Measurements from ENCODE around the gene ALPP. TPM values are rescaled to one million over a fixed set of nuclear protein-coding genes. Genes with fewer than 3 reads are reported as not detected.
"Not testable (repeated sequence)": the region's sequence is repeated elsewhere in the genome, so short reads cannot be mapped to it uniquely, and the experiment has no call there.

ALPP gene
- total and polyA plus RNA-seq, 2 of the 13 experiments (the other 11 are each of a cell fraction or from before 2014, with no cell fraction given): not detected

DNA sequence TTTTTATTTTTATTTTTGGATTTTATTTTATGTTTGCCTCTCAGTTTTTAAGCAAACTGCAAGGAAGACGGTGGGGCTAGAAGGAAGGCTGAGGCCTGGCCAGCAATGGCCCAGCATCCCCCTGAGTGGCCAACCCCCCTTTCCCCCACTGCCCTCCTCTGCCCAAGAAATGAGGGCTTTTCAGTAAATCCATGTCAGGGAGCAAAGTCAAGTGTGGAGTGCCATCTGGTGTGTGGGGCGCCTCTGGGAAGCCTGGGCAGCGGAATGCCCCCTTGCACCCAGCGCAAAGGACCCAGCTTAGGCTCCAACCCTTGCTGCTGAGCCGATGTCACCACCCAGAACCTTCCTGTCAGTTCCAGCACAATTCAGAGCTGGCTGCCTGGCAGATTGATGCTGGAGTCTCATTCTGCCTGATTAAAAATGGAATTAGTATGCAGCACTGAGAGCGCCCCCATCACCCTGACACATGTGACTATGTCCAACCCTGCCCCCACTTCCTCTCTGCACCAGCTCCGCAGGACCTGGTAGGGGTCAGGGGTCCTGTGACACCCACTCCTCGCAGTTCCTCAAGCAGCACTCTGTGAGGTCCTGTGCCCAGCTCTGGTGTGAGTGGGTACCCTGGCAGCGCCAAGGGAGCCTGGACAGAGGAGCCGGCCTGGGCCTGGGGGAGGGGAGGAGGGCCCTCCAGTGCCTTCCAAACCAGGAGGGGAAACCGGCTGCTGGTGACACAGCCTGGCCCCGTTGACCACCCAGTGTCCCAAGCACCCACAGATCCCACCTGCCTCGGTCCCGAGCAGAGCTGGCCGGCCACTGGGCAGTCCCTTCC, 9.2 kb upstream of the ALPP start:
- H3K27ac ChIP-seq (ENCODE audit: extremely low read length, insufficient read depth, low read length): no peak overlapping the region
- H3K9ac ChIP-seq (ENCODE audit: insufficient read depth, low read depth, low read length): no peak overlapping the region
- peaks cover 0 to 37% of the 10 kb centered on the region in 2 experiments; a peak in 3 of 5 replicates for H3K27me3 ChIP-seq (ENCODE audit: control insufficient read depth in 1 of 2, insufficient read depth in 2 of 2, low read length in 2 of 2)
- FAIRE-seq: no peak
- WGBS (ENCODE audit: low lambda C conversion rate): 47% methylated on average over 9 of the region's 15 CpGs
- no peak for ATAC-seq
- H3K4me1 ChIP-seq (ENCODE audit: insufficient read depth, low read length): peaks cover 33% of the 10 kb centered on the region
- ChIA-PET POLR2A (no interaction called here), CTCF (ENCODE audit: low intra/inter-chr PET ratio, low total read pairs) (no interaction called here)
- BruUV-seq (replicated peaks): no TSS peak
- H3K79me2 ChIP-seq (ENCODE audit: insufficient read depth, low read length): no peaks in the 10 kb centered on the region
- no peak for DNase-seq (ENCODE audit: low spot score)
- H3K4me3 ChIP-seq (replicated peaks in 1 of 3; ENCODE audit: insufficient read depth in 1 of 3, low read depth in 2 of 3, low read length in 3 of 3): no peak overlapping the region
- no peak overlapping the region for H3K4me2 ChIP-seq (ENCODE audit: low read depth, low read length)
- H3K36me3 ChIP-seq (replicated peaks in 1 of 2; ENCODE audit: control insufficient read depth in 1 of 2, insufficient read depth in 2 of 2, low read length in 2 of 2): no peaks in the 10 kb centered on the region
- TF ChIP-seq HNRNPLL (IDR thresholded peaks at IDR 0.05; ENCODE audit: low read depth, low read length, poor library complexity, severe bottlenecking) (peak; percentile 4), ZNF234 (CRISPR knock-in tag; conservative IDR thresholded peaks at IDR 0.05) (0 out of 2 replicates have a peak, but pooled peaks have one; percentile 24), PRMT3 (CRISPR knock-in tag; IDR thresholded peaks at IDR 0.05; ENCODE audit: borderline replicate concordance, low read depth) (no peak), FOXO1 (CRISPR knock-in tag; IDR thresholded peaks at IDR 0.05) (no peak), KAT8 (CRISPR knock-in tag; IDR thresholded peaks at IDR 0.05) (no peak)
- TF ChIP-seq, protein P1, sequence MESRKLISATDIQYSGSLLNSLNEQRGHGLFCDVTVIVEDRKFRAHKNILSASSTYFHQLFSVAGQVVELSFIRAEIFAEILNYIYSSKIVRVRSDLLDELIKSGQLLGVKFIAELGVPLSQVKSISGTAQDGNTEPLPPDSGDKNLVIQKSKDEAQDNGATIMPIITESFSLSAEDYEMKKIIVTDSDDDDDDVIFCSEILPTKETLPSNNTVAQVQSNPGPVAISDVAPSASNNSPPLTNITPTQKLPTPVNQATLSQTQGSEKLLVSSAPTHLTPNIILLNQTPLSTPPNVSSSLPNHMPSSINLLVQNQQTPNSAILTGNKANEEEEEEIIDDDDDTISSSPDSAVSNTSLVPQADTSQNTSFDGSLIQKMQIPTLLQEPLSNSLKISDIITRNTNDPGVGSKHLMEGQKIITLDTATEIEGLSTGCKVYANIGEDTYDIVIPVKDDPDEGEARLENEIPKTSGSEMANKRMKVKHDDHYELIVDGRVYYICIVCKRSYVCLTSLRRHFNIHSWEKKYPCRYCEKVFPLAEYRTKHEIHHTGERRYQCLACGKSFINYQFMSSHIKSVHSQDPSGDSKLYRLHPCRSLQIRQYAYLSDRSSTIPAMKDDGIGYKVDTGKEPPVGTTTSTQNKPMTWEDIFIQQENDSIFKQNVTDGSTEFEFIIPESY (CRISPR knock-in tag; IDR thresholded peaks at IDR 0.05): peak; percentile 45; the same call in 1 of the 2 replicates
- TF ChIP-seq, protein P2, sequence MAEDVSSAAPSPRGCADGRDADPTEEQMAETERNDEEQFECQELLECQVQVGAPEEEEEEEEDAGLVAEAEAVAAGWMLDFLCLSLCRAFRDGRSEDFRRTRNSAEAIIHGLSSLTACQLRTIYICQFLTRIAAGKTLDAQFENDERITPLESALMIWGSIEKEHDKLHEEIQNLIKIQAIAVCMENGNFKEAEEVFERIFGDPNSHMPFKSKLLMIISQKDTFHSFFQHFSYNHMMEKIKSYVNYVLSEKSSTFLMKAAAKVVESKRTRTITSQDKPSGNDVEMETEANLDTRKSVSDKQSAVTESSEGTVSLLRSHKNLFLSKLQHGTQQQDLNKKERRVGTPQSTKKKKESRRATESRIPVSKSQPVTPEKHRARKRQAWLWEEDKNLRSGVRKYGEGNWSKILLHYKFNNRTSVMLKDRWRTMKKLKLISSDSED (CRISPR knock-in tag; IDR thresholded peaks at IDR 0.05): no peak
- no peaks in the 10 kb centered on the region for H3K9me3 ChIP-seq (ENCODE audit: low read length)
- intact Hi-C loops (cut with micrococcal nuclease; ENCODE audit: unreplicated experiment): no loop called here
- in situ Hi-C loops (cut with HindIII; ENCODE audit: extremely low pct_ligation_motif_present, low pct_unique_long_range_greater_than_20kb): no loop called here
- H2AFZ ChIP-seq (ENCODE audit: low read length): no peak overlapping the region
- no peaks in the 10 kb centered on the region; the same call in 1 of the 2 replicates for H4K20me1 ChIP-seq (ENCODE audit: insufficient read depth, low read length)

DNA sequence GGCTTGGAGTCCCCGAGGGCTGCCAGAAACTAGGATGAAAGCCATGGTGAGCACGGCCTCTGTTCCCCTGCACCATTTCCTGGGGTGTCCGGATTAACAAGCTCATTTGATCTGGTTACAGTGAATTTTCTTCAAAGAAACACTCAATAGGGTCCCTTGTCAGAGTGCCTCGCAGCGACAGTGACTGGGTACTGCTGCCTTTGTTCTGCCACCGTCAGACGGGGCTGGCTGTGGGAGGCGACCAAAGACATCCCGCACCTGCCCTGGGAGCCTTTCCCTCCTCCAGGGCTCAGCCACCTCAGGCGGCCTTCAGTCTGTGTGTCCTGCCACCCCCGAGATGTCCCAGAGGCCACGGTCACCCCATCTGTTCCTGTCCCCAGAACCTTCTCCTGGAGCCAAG, 8.5 kb upstream of the ALPP start:
- H3K9ac ChIP-seq (ENCODE audit: insufficient read depth, low read depth, low read length); CTCF ChIA-PET (ENCODE audit: low intra/inter-chr PET ratio, low total read pairs); H3K4me3 ChIP-seq (replicated peaks in 1 of 3; ENCODE audit: insufficient read depth in 1 of 3, low read depth in 2 of 3, low read length in 3 of 3); H3K36me3 ChIP-seq (replicated peaks in 1 of 2; ENCODE audit: control insufficient read depth in 1 of 2, insufficient read depth in 2 of 2, low read length in 2 of 2); DNase-seq (ENCODE audit: low spot score); intact Hi-C loops (cut with micrococcal nuclease; ENCODE audit: unreplicated experiment); H3K9me3 ChIP-seq (ENCODE audit: low read length); in situ Hi-C loops (cut with HindIII; ENCODE audit: extremely low pct_ligation_motif_present, low pct_unique_long_range_greater_than_20kb); H3K4me2 ChIP-seq (ENCODE audit: low read depth, low read length); BruUV-seq (replicated peaks); H3K27ac ChIP-seq (ENCODE audit: extremely low read length, insufficient read depth, low read length); H3K79me2 ChIP-seq (ENCODE audit: insufficient read depth, low read length); POLR2A ChIA-PET; H2AFZ ChIP-seq (ENCODE audit: low read length); H4K20me1 ChIP-seq (ENCODE audit: insufficient read depth, low read length): not testable (repeated sequence)
- Histone ChIP-seq H3K4me1 (ENCODE audit: insufficient read depth, low read length) (peaks cover 29% of the 10 kb centered on the region), H3K27me3 (ENCODE audit: control insufficient read depth in 1 of 2, insufficient read depth in 2 of 2, low read length in 2 of 2) (peaks cover 1 to 44% of the 10 kb centered on the region in 2 experiments; a peak in 3 of 5 replicates)
- FAIRE-seq (peak; percentile 42), ATAC-seq (peak; percentile 31)
- WGBS (ENCODE audit: low lambda C conversion rate): 27% methylated on average over 6 of the region's 12 CpGs
